GM12801 (cell line): Measurements from ENCODE around the gene ADIPOQ.

Source experiments
- TF ChIP-seq, protein P1 (sequence below): IDR thresholded peaks from one replicate; pipeline ENCODE4 v1.5.1; 2011; ENCODE audit warnings: control low read depth; ENCODE audit not compliant: insufficient read length; ENCODE audit errors: extremely low read depth

The ADIPOQ gene

DNA sequence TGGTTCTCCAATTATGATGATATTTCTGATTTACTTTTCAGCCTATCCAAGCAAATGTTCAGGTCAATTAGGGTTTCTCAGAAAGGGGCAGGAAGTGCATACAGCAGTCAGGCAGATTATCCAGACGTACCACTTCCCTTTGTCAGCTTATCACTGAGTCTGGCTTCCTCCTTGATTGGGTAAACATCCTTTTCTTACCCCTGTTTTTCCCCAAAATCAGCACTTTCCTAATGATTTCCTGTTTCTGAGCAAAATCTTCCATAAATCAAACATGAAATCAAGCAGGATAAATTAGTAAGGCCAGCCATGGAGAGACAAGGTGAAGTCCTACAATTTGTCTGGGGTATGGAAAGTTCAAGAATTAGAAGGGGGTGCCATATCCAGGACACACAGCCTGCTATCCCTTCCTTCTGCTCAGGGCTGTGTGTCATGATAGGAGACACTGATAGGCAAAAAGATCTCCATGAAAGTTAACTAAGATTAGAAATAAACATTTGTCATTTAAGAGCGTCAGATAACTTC is 29.0 kb downstream of the ADIPOQ start:
- TF ChIP-seq, protein P1, sequence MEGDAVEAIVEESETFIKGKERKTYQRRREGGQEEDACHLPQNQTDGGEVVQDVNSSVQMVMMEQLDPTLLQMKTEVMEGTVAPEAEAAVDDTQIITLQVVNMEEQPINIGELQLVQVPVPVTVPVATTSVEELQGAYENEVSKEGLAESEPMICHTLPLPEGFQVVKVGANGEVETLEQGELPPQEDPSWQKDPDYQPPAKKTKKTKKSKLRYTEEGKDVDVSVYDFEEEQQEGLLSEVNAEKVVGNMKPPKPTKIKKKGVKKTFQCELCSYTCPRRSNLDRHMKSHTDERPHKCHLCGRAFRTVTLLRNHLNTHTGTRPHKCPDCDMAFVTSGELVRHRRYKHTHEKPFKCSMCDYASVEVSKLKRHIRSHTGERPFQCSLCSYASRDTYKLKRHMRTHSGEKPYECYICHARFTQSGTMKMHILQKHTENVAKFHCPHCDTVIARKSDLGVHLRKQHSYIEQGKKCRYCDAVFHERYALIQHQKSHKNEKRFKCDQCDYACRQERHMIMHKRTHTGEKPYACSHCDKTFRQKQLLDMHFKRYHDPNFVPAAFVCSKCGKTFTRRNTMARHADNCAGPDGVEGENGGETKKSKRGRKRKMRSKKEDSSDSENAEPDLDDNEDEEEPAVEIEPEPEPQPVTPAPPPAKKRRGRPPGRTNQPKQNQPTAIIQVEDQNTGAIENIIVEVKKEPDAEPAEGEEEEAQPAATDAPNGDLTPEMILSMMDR = no peak

DNA sequence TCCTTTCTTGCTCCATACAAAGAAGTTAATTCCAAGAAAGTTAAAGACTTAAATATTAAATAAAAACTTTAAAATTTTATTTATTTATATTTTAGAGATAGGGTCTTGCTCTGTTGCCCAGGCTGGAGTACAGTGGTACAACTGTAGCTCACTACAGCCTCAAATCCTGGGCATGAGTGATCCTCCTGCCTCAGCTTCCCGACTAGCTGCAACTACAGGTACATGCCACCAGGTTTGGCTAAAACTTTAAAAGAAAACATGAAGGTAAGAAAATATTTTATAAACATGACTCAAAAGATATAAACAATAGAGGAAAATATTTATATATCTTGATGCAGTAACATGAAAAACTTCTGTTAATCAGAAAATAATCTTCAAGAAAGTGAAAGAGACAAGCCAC is 33.2 kb downstream of the ADIPOQ start:
- TF ChIP-seq, protein P1 = no peak

DNA sequence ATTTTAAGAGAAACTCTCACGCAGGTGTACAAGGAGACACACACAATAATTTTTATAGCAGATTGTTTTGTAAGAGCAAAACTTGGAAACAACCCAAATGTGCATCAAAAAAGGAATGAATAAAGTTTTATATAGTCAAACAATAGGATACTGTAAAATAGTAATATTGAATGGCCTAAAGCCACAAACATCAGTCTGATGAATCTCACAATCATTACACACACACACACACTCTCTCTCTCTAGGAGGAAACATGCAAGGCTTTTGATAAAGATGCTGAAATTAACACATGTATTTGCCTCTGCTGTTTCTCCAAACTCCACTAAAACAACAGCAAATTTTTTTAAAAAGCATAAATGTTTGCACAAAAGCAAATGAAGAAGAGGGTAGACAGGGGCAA is 37.3 kb downstream of the ADIPOQ start:
- TF ChIP-seq, protein P1 = no peak

DNA sequence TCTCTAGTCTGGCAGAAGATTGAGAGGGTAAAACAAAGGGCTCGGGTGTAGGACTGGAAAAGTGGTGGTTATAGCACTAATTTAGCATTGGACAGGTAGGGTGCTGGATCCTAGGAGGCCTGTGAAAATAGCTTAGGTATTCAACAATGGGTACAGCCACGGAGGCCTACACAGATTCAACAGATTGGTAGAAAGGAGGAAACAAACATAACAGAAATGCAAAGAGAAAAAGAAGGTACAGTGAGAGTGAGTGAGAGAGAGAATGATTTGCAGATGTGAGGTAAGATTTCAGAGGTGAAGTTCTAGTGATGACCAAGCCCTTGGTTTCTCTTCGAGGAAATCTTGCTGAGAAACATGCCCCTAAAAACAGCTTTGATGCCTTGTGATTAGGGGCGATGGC is 37.9 kb downstream of the ADIPOQ start:
- TF ChIP-seq, protein P1 = no peak

DNA sequence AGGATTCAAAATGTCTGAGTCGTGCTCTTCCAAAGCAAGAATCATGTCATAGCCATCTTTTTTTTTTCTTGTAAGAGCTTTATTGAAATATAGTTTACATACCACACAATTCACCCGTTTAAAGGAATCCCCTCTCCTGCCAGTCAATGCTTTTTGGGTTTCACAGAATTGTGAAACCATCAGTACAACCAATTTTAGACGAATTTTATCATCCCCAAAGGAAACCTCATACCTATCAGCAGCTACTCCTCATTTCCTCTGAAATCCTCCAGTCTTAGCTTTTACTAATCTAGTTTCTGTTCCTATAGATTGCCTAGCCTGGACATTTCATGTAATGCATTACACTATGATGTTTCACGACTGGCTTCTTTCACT is 39.6 kb downstream of the ADIPOQ start:
- TF ChIP-seq, protein P1 = no peak

DNA sequence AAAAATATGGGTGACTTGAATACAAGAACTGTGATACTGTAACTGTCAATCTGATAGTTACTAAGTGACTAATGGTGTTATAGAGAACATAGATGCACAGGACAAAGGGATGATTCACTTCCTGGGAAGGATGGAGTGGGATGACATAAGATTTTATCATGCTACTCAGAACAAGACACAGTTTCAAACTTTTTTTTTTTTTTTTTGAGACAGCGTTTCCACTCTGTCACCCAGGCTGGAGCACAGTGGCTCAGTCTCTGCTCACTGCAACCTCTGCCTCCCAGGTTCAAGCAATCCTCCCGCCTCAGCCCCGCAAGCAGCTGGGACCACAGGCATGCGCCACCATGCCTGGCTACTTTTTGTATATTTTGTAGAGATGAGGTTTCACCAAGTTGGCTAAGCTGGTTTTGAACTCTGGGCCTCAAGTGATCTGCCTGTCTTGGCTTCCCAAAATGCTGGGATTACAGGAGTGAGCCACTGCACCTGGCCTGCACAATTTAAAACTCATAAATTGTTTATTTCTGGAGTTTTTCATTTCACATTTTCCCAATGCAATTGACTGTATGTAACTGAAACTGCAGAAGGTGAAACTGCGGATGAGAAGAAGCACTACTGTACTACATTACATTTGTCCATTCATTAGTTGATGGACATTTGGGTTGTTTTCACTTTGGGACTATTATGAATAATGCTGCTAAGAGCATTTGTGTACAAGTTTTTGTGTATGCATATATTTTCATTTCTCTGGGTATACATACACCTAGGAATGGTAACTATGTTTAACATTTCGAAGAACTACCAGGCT is 40.6 kb downstream of the ADIPOQ start:
- TF ChIP-seq, protein P1 = no peak

DNA sequence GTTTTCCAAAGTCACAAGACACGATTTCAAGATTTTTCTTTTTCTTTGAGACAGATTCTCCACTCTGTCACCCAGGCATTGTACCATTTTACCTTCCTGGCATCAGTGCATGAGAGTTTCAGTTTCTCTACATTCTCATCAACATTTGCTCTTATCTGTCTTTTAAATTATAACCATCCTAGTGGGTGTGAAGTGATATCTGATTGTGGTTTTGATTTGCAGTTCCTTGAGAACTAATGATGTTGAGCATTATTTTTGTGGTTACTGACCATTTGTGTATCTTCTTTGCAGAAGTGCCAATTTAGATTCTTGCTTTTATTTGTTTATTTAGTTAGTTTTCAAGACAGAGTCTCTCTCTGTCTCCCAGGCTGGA is 41.2 kb downstream of the ADIPOQ start:
- TF ChIP-seq, protein P1 = no peak
